Activated naive CD8-positive, alpha-beta T cell (primary cell): ENCODE measurements around the gene IL24.

ENCODE experiments used
- H3K27ac Mint-ChIP-seq: one replicate; pipeline ENCODE4 v1.8.0; 2021; ENCODE audit warnings: mixed read lengths
- H3K27me3 Mint-ChIP-seq: one replicate; pipeline ENCODE4 v1.8.0; 2021; ENCODE audit warnings: mixed read lengths
- H3K36me3 Mint-ChIP-seq: one replicate; pipeline ENCODE4 v1.8.0; 2021; ENCODE audit warnings: mixed read lengths
- H3K4me1 Mint-ChIP-seq: one replicate; pipeline ENCODE4 v1.8.0; 2021; ENCODE audit warnings: low read depth, mixed read lengths
- H3K4me3 Mint-ChIP-seq: one replicate; pipeline ENCODE4 v1.8.0; 2021; ENCODE audit warnings: mild to moderate bottlenecking, mixed read lengths
- H3K9me3 Mint-ChIP-seq: one replicate; pipeline ENCODE4 v1.8.0; 2021; ENCODE audit warnings: low read depth, mixed read lengths

The IL24 gene

GRCh38 chr1:206891412-206891811 is 5.8 kb upstream of the IL24 start:
- no peaks in the 10 kb centered on the region for H3K27me3 Mint-ChIP-seq
- H3K4me3 Mint-ChIP-seq, result no peak overlapping the region
- peaks cover 51% of the 10 kb centered on the region for H3K4me1 Mint-ChIP-seq
- H3K27ac Mint-ChIP-seq, result peak overlapping the region; percentile 67
- H3K36me3 Mint-ChIP-seq, result peaks cover 2% of the 10 kb centered on the region
- no peaks in the 10 kb centered on the region for H3K9me3 Mint-ChIP-seq

GRCh38 chr1:206892351-206892984 is 4.8 kb upstream of the IL24 start:
- Mint-ChIP-seq H3K4me3 (no peak overlapping the region), H3K4me1 (peaks cover 61% of the 10 kb centered on the region), H3K36me3 (peaks cover 2% of the 10 kb centered on the region), H3K27ac (no peak overlapping the region), H3K27me3 (no peaks in the 10 kb centered on the region), H3K9me3 (no peaks in the 10 kb centered on the region)

- H3K36me3 Mint-ChIP-seq, result no peaks in the 10 kb centered on the region
- peak overlapping the region; percentile 5 for H3K27ac Mint-ChIP-seq
- H3K4me1 Mint-ChIP-seq, result peaks cover 64% of the 10 kb centered on the region
- H3K27me3 Mint-ChIP-seq, result no peaks in the 10 kb centered on the region
- no peak overlapping the region for H3K4me3 Mint-ChIP-seq
- H3K9me3 Mint-ChIP-seq, result no peaks in the 10 kb centered on the region
Observed at GRCh38 chr1:206893380-206893779, 3.9 kb upstream of the IL24 start.

- Mint-ChIP-seq H3K36me3 (no peaks in the 10 kb centered on the region), H3K9me3 (no peaks in the 10 kb centered on the region), H3K4me1 (peaks cover 67% of the 10 kb centered on the region), H3K27me3 (no peaks in the 10 kb centered on the region), H3K4me3 (no peak overlapping the region), H3K27ac (peak overlapping the region; percentile 61)
Observed at GRCh38 chr1:206895325-206895724, 1.9 kb upstream of the IL24 start.

- peaks cover under 1% of the 10 kb centered on the region for H3K36me3 Mint-ChIP-seq
- peak overlapping the region; percentile 61 for H3K27ac Mint-ChIP-seq
- H3K9me3 Mint-ChIP-seq, result no peaks in the 10 kb centered on the region
- no peak overlapping the region for H3K4me3 Mint-ChIP-seq
- H3K4me1 Mint-ChIP-seq, result peaks cover 67% of the 10 kb centered on the region
- no peaks in the 10 kb centered on the region for H3K27me3 Mint-ChIP-seq
Observed at GRCh38 chr1:206895837-206896242, 1.4 kb upstream of the IL24 start.

- Mint-ChIP-seq H3K9me3 (no peaks in the 10 kb centered on the region), H3K27ac (no peak overlapping the region), H3K4me1 (peaks cover 67% of the 10 kb centered on the region), H3K4me3 (no peak overlapping the region), H3K36me3 (peaks cover 4% of the 10 kb centered on the region), H3K27me3 (no peaks in the 10 kb centered on the region)
Observed at GRCh38 chr1:206896261-206896660, 982 bp upstream of the IL24 start.

DNA sequence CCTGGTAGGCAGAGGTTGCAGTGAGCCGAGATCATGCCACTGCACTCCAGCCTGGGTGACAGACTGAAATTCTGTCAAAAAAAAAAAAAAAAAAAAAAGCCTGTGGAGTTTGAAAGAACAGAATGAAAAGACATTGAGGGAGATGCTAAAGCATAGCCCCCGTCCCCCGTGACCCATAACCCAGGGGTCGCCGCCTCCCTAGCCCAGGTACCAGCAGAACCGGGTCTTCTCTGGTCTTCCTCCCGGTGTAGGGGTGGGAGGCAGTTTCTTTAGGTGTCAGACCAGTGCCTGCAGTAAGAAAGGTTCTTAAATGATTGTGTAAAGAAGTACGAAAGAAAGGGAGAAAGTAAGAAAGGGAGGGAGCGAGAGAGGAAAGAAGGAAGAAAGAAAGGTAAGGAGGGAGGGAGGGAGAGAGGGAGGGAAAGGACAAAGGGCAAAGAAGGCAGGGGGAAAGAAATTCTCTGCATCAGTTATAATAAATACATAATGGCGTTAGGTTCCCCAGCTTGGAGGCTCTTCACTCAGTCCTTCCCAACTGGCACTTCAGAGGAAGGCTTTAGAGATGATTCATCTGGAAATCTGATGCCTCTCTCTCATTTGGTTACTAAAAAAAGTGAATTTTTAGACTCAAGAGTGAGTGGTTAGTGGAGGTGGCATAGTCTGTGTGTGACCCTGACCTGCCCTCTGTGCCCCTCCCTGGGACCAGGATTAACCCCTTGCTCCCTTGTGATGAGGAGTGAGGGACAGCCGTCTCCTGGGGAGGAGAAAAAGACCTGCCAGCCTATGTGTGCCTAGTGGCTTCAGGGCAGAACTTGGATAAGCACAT is 1.1 kb downstream of the IL24 start:
- peaks cover 74% of the 10 kb centered on the region for H3K4me1 Mint-ChIP-seq
- H3K4me3 Mint-ChIP-seq, result no peak overlapping the region
- peaks cover 7% of the 10 kb centered on the region for H3K36me3 Mint-ChIP-seq

DNA sequence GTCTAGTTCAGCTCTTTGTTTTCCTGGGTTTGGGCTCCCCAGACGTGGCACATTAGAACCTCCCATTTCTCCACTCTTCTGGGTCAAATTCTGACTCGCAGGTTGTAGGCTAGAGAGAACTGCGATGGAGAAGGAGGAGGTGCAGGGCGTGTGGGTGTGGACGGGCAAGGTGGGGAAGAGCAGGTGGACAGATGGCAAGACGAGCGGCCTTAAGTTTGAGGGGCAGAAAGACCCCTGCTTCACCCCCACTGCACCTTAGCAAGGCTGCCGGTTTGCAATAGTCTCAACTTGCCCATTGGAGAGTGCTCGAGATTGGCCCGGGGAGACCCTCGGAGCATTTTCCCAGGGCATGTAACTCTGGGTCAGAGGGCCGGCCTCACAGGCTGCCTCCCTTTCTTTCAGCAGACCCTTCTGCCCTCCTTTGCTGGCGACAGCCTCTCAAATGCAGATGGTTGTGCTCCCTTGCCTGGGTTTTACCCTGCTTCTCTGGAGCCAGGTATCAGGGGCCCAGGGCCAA is 1.7 kb downstream of the IL24 start:
- Mint-ChIP-seq H3K4me1 (peaks cover 76% of the 10 kb centered on the region), H3K27me3 (no peaks in the 10 kb centered on the region), H3K9me3 (no peaks in the 10 kb centered on the region), H3K36me3 (peaks cover 11% of the 10 kb centered on the region), H3K27ac (peak overlapping the region; percentile 85), H3K4me3 (no peak overlapping the region)

More for the DNA sequence above, 1.1 kb downstream of the IL24 start:
- peak overlapping the region; percentile 85 for H3K27ac Mint-ChIP-seq
- H3K9me3 Mint-ChIP-seq, result no peaks in the 10 kb centered on the region
- H3K27me3 Mint-ChIP-seq, result no peaks in the 10 kb centered on the region

GRCh38 chr1:206899717-206900116 is 2.5 kb downstream of the IL24 start:
- Mint-ChIP-seq H3K27me3 (no peaks in the 10 kb centered on the region), H3K4me1 (peaks cover 79% of the 10 kb centered on the region), H3K36me3 (peaks cover 19% of the 10 kb centered on the region), H3K4me3 (no peak overlapping the region), H3K27ac (peak overlapping the region; percentile 83), H3K9me3 (no peaks in the 10 kb centered on the region)

DNA sequence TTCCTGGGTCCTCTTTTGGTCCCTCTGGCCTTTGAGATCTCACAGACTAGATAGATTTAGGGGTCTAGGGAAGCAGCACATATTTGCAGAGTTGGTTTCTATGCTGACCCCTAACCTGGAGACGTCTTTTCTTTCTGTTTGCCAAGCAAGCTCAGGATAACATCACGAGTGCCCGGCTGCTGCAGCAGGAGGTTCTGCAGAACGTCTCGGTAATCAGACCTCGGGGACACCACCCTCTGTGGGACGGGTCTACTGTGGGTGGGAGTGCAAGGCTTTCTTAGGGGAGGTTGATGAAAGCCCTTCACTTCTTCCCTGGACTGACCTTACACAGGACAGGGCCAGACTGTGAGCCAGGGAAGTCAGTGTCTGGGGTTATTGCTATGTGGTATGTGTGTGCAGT is 2.9 kb downstream of the IL24 start:
- no peaks in the 10 kb centered on the region for H3K27me3 Mint-ChIP-seq
- H3K4me1 Mint-ChIP-seq, result peaks cover 83% of the 10 kb centered on the region
- H3K9me3 Mint-ChIP-seq, result no peaks in the 10 kb centered on the region
- H3K36me3 Mint-ChIP-seq, result peaks cover 23% of the 10 kb centered on the region
- H3K4me3 Mint-ChIP-seq, result no peak overlapping the region
- peak overlapping the region; percentile 83 for H3K27ac Mint-ChIP-seq

- Mint-ChIP-seq H3K9me3 (no peaks in the 10 kb centered on the region), H3K4me3 (no peak overlapping the region), H3K27me3 (no peaks in the 10 kb centered on the region), H3K27ac (peak overlapping the region; percentile 83), H3K4me1 (peaks cover 86% of the 10 kb centered on the region), H3K36me3 (peaks cover 26% of the 10 kb centered on the region)
Observed at GRCh38 chr1:206901944-206902343, 4.7 kb downstream of the IL24 start.

DNA sequence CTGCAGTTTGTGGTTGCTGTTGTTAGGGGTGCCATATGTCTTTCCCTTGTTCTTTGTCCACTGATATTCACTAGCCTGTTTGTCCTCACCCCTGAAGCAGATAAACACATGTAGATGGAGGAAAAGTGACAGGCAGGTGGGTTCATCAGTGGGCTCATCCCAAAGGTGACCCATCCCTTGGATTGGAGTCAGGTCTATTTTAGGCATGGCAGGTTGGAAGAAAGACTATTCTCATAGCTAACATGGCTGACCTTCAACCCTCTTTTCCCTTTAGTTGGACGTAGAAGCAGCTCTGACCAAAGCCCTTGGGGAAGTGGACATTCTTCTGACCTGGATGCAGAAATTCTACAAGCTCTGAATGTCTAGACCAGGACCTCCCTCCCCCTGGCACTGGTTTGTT is 5.5 kb downstream of the IL24 start:
- Mint-ChIP-seq H3K36me3 (peaks cover 26% of the 10 kb centered on the region), H3K27me3 (no peaks in the 10 kb centered on the region), H3K27ac (peak overlapping the region; percentile 94), H3K4me3 (no peak overlapping the region), H3K4me1 (peaks cover 86% of the 10 kb centered on the region), H3K9me3 (no peaks in the 10 kb centered on the region)

DNA sequence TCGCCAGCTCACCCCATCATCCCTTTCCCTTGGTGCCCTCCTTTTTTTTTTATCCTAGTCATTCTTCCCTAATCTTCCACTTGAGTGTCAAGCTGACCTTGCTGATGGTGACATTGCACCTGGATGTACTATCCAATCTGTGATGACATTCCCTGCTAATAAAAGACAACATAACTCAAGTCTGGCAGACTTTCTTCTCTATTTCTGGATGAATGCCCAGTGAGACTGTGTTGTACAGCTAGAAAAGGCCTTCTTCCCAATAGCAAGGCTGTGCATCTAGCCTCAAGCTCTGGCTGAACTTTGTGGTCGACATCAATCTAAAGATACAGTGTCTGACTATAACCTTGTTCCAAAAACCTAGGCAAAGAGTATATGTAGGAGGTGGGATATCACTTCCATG is 6.4 kb downstream of the IL24 start:
- peak overlapping the region; percentile 94 for H3K27ac Mint-ChIP-seq
- no peaks in the 10 kb centered on the region for H3K9me3 Mint-ChIP-seq
- H3K27me3 Mint-ChIP-seq, result no peaks in the 10 kb centered on the region
- peaks cover 89% of the 10 kb centered on the region for H3K4me1 Mint-ChIP-seq
- H3K36me3 Mint-ChIP-seq, result peaks cover 27% of the 10 kb centered on the region
- H3K4me3 Mint-ChIP-seq, result no peak overlapping the region

GRCh38 chr1:206904423-206905142 is 7.3 kb downstream of the IL24 start:
- H3K27ac Mint-ChIP-seq, result peak overlapping the region; percentile 94
- peaks cover 90% of the 10 kb centered on the region for H3K4me1 Mint-ChIP-seq
- H3K36me3 Mint-ChIP-seq, result peaks cover 29% of the 10 kb centered on the region
- peak overlapping the region; percentile 69 for H3K4me3 Mint-ChIP-seq
- no peaks in the 10 kb centered on the region for H3K9me3 Mint-ChIP-seq
- H3K27me3 Mint-ChIP-seq, result no peaks in the 10 kb centered on the region
